ENCODE results near the gene SCYL2. TPM values are rescaled to one million over a fixed set of nuclear protein-coding genes. Genes with fewer than 3 reads are reported as not detected.
"Not testable (repeated sequence)": the region's sequence is repeated elsewhere in the genome, so short reads cannot be mapped to it uniquely, and the experiment has no call there.

SCYL2 gene
- total RNA-seq, 2 experiments from 2014 or later, result 26.7 to 27.1 TPM

GRCh38 chr12:100329800-100330199, 62.8 kb downstream of the SCYL2 start:
- no peaks in the 10 kb centered on the region for H3K27me3 Mint-ChIP-seq
- H3K27ac Mint-ChIP-seq, result peak overlapping the region; percentile 36

GRCh38 chr12:100331871-100332270, 64.9 kb downstream of the SCYL2 start:
- no peaks in the 10 kb centered on the region for H3K27me3 Mint-ChIP-seq
- no peak overlapping the region for H3K27ac Mint-ChIP-seq
- peaks cover 17% of the 10 kb centered on the region for H3K36me3 Mint-ChIP-seq
- no peak overlapping the region for H3K4me3 Mint-ChIP-seq
- H3K9me3 Mint-ChIP-seq, result no peaks in the 10 kb centered on the region
- DNase-seq, result no peak
- peaks cover 9% of the 10 kb centered on the region for H3K4me1 Mint-ChIP-seq

More at GRCh38 chr12:100329800-100330199, 62.8 kb downstream of the SCYL2 start:
- DNase-seq, result no peak
- no peak overlapping the region for H3K4me3 Mint-ChIP-seq
- peaks cover 9% of the 10 kb centered on the region for H3K4me1 Mint-ChIP-seq
- peaks cover 13% of the 10 kb centered on the region for H3K36me3 Mint-ChIP-seq
- no peaks in the 10 kb centered on the region for H3K9me3 Mint-ChIP-seq

DNA sequence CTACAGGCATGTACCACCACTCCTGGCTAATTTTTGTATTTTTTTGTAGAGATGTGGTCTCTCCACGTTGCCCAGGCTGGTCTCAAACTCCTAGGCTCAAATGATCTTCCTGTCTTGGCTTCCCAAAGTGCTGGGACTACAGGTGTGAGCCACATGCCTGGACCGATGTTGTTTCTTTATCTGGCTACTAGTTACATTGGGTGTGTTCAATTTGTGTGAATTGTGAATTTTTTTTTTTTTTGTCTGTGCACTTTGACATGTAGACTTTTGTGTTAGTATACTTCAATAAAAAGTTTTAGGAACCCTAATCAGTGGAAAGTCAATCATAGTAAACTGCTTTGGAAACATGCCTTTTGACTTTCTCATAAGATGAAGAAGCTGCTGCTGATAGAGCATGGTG, 65.9 kb downstream of the SCYL2 start:
- no peaks in the 10 kb centered on the region for H3K27me3 Mint-ChIP-seq
- H3K9me3 Mint-ChIP-seq, result no peaks in the 10 kb centered on the region
- H3K4me1 Mint-ChIP-seq, result peaks cover 9% of the 10 kb centered on the region
- DNase-seq, result no peak
- no peak overlapping the region for H3K4me3 Mint-ChIP-seq
- H3K36me3 Mint-ChIP-seq, result peaks cover 17% of the 10 kb centered on the region
- H3K27ac Mint-ChIP-seq, result no peak overlapping the region

- no peak for DNase-seq
- Mint-ChIP-seq H3K4me1 (no peaks in the 10 kb centered on the region), H3K4me3 (no peak overlapping the region), H3K27ac (no peak overlapping the region), H3K27me3 (no peaks in the 10 kb centered on the region), H3K36me3 (peaks cover 14% of the 10 kb centered on the region), H3K9me3 (peaks cover under 1% of the 10 kb centered on the region)
Observed at GRCh38 chr12:100337299-100337698, 70.3 kb downstream of the SCYL2 start.

- DNase-seq, result no peak
- Mint-ChIP-seq H3K27me3 (no peaks in the 10 kb centered on the region), H3K4me1 (no peaks in the 10 kb centered on the region), H3K36me3 (peaks cover 17% of the 10 kb centered on the region), H3K4me3 (no peak overlapping the region), H3K9me3 (peaks cover 3% of the 10 kb centered on the region), H3K27ac (no peak overlapping the region)
Observed at GRCh38 chr12:100337727-100338126, 70.8 kb downstream of the SCYL2 start.

GRCh38 chr12:100339071-100339470, 72.1 kb downstream of the SCYL2 start:
- Mint-ChIP-seq H3K27ac (no peak overlapping the region), H3K4me1 (no peaks in the 10 kb centered on the region), H3K4me3 (no peak overlapping the region), H3K27me3 (no peaks in the 10 kb centered on the region), H3K36me3 (peaks cover 16% of the 10 kb centered on the region), H3K9me3 (peaks cover 3% of the 10 kb centered on the region)
- no peak for DNase-seq

GRCh38 chr12:100342897-100343296, 75.9 kb downstream of the SCYL2 start:
- H3K27me3 Mint-ChIP-seq, H3K4me3 Mint-ChIP-seq, H3K9me3 Mint-ChIP-seq, DNase-seq, H3K27ac Mint-ChIP-seq, H3K4me1 Mint-ChIP-seq: not testable (repeated sequence)
- peaks cover 12% of the 10 kb centered on the region for H3K36me3 Mint-ChIP-seq

- H3K9me3 Mint-ChIP-seq, DNase-seq, H3K4me3 Mint-ChIP-seq, H3K36me3 Mint-ChIP-seq, H3K27me3 Mint-ChIP-seq, H3K4me1 Mint-ChIP-seq, H3K27ac Mint-ChIP-seq: not testable (repeated sequence)
Observed at GRCh38 chr12:100344351-100344750, 77.4 kb downstream of the SCYL2 start.

GRCh38 chr12:100345020-100345767, 78.2 kb downstream of the SCYL2 start:
- no peaks in the 10 kb centered on the region for H3K27me3 Mint-ChIP-seq
- no peak overlapping the region for H3K4me3 Mint-ChIP-seq
- no peak overlapping the region for H3K27ac Mint-ChIP-seq
- H3K4me1 Mint-ChIP-seq, result no peaks in the 10 kb centered on the region
- peaks cover 8% of the 10 kb centered on the region for H3K36me3 Mint-ChIP-seq
- peaks cover 3% of the 10 kb centered on the region for H3K9me3 Mint-ChIP-seq
- DNase-seq, result no peak

DNA sequence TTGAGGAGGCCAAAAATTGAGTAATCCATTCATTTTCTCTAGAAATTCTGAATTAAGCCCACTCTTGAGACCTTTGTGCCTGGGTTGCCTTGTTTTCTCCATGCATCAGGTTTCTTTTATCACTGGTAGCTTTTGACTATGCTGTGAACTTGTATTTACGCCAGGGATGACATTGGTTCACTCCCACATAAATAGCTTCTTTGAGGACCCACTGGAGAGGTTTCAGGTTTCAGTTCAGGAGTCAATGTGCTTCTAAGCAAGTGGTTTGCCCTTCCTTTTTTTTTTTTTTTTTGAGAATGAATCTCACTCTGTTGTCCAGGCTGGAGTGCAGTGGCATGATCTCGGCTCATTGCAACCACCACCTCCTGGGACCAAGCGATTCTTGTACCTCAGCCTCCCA, 79.7 kb downstream of the SCYL2 start:
- no peak for DNase-seq
- Mint-ChIP-seq H3K27me3 (no peaks in the 10 kb centered on the region), H3K9me3 (peaks cover 3% of the 10 kb centered on the region), H3K27ac (no peak overlapping the region), H3K4me1 (no peaks in the 10 kb centered on the region), H3K36me3 (peaks cover 8% of the 10 kb centered on the region), H3K4me3 (no peak overlapping the region)

DNA sequence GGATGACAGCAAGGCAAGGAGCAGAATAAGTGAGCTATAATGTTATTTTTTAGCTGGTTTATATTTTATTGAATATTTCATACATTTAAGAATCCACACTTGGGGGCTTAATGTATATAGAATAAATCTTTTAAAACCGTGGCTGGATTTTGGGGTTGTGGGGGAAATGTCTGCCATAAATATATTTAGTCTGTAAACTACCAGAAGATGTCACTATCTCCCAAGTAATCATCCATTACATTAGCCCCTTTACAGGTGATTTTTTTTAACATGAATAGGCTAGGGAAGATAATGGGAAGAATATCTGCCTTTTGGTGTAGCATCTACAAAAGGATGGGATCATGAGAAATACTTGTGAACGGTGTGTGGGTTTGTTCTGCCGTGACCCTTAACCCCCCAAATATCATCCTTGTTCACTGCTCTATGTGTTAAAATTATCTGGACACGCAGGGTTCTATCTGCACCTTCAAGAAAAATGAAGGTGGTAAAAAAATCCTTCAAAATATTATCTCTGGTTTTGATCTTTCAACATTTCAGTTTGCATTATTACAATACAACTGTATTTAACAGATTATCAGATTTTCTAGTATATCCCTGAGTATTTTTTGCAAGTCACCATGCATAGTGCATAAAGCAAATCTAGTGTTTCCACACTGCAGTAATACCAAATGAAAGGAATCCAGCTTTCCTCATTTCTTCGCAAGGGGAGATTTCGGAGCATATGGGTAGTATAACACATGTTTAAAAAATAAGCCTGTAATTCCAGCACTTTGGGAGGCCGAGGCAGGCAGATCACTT, 81.9 kb downstream of the SCYL2 start:
- H3K36me3 Mint-ChIP-seq, result no peaks in the 10 kb centered on the region
- H3K4me3 Mint-ChIP-seq, result no peak overlapping the region
- peaks cover 4% of the 10 kb centered on the region for H3K27me3 Mint-ChIP-seq
- no peak for DNase-seq
- no peaks in the 10 kb centered on the region for H3K9me3 Mint-ChIP-seq
- no peaks in the 10 kb centered on the region for H3K4me1 Mint-ChIP-seq
- H3K27ac Mint-ChIP-seq, result no peak overlapping the region

- Mint-ChIP-seq H3K4me3 (no peak within 1 kb of the TSS), H3K27me3 (peaks cover 42% of the 10 kb centered on the region), H3K4me1 (no peaks in the 10 kb centered on the region), H3K9me3 (no peaks in the 10 kb centered on the region), H3K27ac (no peak within 1 kb of the TSS), H3K36me3 (no peaks in the 10 kb centered on the region)
- DNase-seq, result no peak
Observed at GRCh38 chr12:100356644-100357223, 89.8 kb downstream of the SCYL2 start, which contains the start of gene SLC17A8. SLC17A8 (plus strand) TSS chr12:100357074; CDS start chr12:100357392, 318 bp downstream.

DNA sequence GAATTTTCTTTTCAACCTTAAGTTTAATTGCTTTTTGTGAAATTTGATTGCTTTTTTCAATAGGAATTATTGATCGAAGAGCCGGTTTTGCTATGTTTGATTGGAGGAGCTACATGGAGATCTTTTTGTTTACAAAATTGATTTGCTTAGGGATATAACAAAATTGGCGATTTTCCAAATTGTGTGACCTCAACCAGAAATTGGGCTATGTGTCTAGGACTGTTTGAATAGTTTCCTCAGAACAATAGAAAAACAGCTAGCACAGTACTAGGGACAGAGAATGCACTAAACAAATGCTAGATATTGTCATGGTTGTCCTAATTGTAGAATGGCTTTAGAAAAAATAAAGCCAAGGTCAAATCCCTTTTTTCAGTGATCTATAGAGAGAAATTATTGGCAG, 92.3 kb downstream of the SCYL2 start:
- H3K9me3 Mint-ChIP-seq, result no peaks in the 10 kb centered on the region

DNA sequence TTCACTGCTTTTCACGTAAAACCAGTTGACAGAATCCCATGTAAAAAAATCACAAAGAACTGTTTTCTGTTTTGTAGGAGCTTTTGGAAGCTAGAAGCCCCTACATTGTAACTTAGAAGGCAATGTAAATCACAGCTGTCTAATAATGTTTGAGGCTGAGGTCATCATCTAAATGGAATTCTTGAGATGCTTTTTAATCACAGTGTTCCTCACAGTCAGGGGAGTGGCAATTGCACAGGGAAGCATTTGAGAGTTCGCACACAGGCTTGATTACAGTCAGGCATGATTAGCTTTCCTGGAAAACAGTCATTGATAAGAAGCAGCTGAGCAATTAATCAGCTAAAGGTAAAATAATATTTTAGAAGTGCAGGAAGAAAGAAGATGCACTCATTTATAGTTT, 92.8 kb downstream of the SCYL2 start:
- no peak for DNase-seq
- H3K9me3 Mint-ChIP-seq, result no peaks in the 10 kb centered on the region
- no peak overlapping the region for H3K4me3 Mint-ChIP-seq
- H3K4me1 Mint-ChIP-seq, result no peaks in the 10 kb centered on the region
- H3K36me3 Mint-ChIP-seq, result no peaks in the 10 kb centered on the region
- H3K27me3 Mint-ChIP-seq, result peaks cover 31% of the 10 kb centered on the region
- H3K27ac Mint-ChIP-seq, result no peak overlapping the region

More for the DNA sequence above, 92.3 kb downstream of the SCYL2 start:
- no peak for DNase-seq
- H3K36me3 Mint-ChIP-seq, result no peaks in the 10 kb centered on the region
- H3K4me3 Mint-ChIP-seq, result no peak overlapping the region
- H3K4me1 Mint-ChIP-seq, result no peaks in the 10 kb centered on the region
- peaks cover 37% of the 10 kb centered on the region for H3K27me3 Mint-ChIP-seq
- no peak overlapping the region for H3K27ac Mint-ChIP-seq

GRCh38 chr12:100360450-100360849, 93.5 kb downstream of the SCYL2 start:
- no peak overlapping the region for H3K4me3 Mint-ChIP-seq
- H3K4me1 Mint-ChIP-seq, result no peaks in the 10 kb centered on the region
- H3K27ac Mint-ChIP-seq, result no peak overlapping the region
- no peaks in the 10 kb centered on the region for H3K9me3 Mint-ChIP-seq
- H3K36me3 Mint-ChIP-seq, result no peaks in the 10 kb centered on the region
- peaks cover 28% of the 10 kb centered on the region for H3K27me3 Mint-ChIP-seq
- DNase-seq, result no peak

All from activated naive CD8-positive, alpha-beta T cell treated with anti-CD3 and anti-CD28 coated beads for 36 hours (primary cell).